Dedifferentiated amniotic fluid mesenchymal stem cell (primary cell): ENCODE data around the gene DTD2.

ENCODE experiments used
- DNase-seq: peaks from one replicate; pipeline ENCODE4 v3.0.0-alpha.2; 2016; ENCODE audit errors: extremely low spot score

DTD2 gene

GRCh38 chr14:31405599-31406232 is 51.6 kb downstream of the DTD2 start:
- no peak for DNase-seq

GRCh38 chr14:31405106-31405505 is 52.2 kb downstream of the DTD2 start:
- no peak for DNase-seq

- no peak for DNase-seq
Measured at GRCh38 chr14:31403707-31404106, 53.6 kb downstream of the DTD2 start.

GRCh38 chr14:31402764-31403439 is 54.4 kb downstream of the DTD2 start:
- no peak for DNase-seq

GRCh38 chr14:31401369-31401932 is 55.9 kb downstream of the DTD2 start:
- DNase-seq = no peak

- DNase-seq = no peak
Measured at GRCh38 chr14:31400031-31400638, 57.2 kb downstream of the DTD2 start.
